Fibroblast of skin of left biceps (primary cell): ENCODE results near the gene FAM78A.
A peak's percentile ranks its signal among the peaks of the same experiment; 100 is the strongest.
"Not testable (repeated sequence)": the region's sequence is repeated elsewhere in the genome, so short reads cannot be mapped to it uniquely, and the experiment has no call there.

Experiments used
- DNase-seq, 2 experiments: peaks; one replicate each; pipeline ENCODE4 v3.0.0-alpha.2; 2013; ENCODE audit warnings: low read depth in 2 of 2

Gene FAM78A

DNA sequence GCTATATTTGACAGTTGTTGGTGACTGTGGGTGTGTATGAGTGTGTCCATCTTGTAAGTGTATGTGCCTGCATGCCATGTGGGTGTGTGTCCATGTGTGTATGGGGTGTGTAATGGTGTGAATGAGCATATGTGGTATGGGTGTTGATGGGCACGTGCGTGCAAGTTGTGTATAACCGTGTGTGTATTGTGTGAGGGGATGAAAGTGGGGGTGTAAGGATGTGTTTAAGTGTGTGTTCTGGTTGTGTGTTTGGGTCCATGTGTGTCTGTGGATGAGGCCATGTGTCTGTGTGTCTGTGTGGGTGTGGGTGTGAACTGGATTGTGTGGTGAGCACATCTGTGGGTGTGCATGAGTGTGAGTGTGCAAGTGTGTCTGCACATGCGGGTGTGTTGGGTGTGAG lies 5.9 kb upstream of the FAM78A start:
- no peak for DNase-seq

DNA sequence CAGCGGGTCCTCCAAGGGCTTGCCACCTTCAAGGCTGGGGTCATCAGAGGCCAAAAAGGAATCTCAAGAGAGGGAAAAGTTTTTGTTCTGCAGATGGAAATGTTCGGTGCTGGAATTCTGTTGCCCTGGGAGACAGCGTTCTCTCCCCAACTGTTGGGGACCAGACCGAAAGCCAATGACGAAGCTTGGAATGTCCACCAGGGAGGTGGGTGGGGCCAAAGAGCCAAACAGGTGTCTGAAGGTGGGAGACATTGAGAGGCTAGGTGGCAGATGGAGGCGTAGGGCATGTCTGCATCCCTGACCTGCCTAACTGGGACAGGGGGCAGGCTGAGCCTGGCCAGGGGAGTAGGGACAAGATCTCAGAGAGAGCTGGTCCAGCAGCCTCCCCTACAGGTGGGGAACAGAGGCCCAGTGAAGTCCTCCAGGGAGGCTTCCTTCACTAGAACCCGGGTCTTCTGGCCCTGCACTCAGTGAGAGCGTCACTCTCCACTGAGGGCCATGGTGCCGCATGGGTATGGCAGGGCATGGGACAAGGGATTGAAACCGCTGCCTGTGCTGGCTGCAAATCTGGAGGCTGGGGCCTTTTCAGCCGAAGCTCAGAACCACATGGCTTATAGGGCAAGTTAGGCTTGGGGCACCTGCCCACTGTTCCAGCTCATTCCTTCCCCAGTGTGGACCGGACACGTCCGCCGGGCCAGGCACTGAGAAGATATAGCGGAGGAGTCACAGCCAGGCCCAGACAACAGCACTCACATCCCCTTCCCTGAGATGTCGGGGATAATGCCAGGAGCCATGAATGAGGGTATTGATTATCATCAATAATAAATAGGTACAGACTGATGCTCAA lies 5.0 kb upstream of the FAM78A start:
- no peak for DNase-seq

DNA sequence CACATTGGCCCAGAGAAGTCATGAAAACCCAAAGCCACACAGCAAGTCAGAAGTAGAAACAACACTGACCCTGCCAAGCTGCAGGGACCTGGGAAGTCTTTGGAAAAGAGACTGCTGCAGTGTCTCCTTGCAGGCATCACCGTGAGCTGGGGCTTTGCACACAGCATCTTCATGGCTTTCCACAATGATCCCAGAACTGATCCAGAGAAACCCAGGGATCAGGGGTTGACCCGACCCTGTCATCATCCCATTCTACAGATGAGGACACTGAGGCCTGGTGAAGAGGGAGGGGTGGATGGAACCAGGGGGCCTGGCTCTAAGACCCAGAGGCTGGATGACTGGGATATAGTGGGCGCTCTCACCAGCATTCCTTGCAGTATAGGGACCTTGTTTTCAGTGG lies 4.3 kb upstream of the FAM78A start:
- DNase-seq, result no peak

DNA sequence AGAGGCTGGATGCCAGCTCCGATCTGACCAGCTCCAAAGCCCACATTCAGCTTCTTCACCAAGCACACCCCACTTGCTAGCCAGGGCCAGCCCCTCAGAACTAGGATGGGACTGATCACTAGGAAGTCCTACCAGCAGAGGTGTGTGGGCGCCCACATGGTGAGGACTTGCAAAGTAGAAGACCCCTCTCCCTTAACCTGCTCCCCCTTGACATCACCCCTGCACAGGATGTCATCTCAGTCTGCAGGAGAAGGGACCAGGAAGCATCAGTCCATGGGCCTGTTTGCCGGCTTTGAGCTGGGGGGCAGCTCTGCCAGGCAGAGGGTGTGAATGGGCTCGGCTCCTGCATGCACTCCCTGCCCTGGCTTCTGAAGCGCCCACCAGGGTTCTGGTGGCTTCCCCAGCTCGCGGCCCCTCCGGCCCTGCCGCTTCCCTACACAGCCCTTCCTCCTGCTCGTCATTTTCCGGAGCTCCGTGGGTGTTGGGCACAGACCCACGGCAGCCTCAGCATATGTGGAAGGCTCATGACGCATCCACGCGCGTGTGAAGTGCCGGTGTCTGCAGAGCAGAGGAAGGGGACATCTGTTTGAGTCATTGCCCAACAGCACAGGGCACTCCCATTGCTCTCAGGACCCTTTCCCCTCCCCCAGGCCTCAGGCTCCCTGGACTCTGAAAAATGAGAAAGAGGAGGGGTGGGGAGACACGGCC lies 3.7 kb upstream of the FAM78A start:
- no peak for DNase-seq

DNA sequence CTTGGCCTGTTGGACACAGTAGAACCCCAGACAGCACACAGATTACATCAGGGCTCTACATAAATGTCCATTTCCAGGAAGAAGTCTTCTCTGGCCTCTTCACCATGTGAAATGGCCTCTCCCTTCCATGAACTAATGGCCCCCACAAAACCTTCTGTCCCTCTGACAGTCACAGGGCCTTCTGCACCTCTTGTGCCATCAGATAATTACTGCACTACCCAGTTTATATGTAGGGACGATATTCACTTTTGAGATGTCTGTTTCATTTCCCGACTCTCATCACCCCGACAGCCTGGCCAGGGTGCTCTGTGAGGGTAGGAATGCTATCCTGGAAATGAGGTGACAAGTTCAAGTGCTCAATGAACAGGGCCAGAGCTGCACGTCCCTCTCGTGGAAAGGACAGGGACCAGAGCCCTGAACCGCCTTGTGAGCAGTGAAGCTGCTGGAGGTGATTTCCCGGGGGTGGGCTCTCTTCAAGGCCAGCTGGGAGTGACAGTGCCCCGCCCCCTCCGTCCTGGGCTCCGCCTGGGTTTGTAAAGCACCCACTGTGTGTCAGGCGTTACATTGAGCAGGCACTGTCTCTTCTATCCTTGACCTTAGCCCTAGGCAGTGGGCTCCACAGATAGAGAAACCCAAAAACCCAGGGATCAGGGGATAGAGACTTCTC lies 3.0 kb upstream of the FAM78A start:
- DNase-seq, result no peak

DNA sequence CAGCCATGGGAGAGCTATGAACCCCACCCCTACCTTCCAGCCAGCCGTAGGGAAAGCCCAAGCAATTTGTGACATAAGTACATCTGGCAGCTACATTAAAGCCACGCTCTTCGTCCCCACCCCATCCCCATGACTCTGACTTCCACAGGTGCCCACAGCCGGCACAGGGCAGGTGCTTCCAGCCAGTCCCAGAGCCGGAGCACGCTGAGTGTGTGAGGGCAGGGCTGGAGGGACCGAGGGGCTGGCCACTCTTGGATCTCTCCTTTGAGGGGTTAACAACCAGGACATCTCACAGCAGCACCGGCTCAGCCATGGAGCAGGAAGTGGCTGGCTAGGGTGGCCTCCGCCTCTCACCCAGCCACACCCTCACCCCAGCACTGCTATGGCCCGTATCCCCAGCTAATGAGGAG lies 2.4 kb upstream of the FAM78A start:
- no peak for DNase-seq

DNA sequence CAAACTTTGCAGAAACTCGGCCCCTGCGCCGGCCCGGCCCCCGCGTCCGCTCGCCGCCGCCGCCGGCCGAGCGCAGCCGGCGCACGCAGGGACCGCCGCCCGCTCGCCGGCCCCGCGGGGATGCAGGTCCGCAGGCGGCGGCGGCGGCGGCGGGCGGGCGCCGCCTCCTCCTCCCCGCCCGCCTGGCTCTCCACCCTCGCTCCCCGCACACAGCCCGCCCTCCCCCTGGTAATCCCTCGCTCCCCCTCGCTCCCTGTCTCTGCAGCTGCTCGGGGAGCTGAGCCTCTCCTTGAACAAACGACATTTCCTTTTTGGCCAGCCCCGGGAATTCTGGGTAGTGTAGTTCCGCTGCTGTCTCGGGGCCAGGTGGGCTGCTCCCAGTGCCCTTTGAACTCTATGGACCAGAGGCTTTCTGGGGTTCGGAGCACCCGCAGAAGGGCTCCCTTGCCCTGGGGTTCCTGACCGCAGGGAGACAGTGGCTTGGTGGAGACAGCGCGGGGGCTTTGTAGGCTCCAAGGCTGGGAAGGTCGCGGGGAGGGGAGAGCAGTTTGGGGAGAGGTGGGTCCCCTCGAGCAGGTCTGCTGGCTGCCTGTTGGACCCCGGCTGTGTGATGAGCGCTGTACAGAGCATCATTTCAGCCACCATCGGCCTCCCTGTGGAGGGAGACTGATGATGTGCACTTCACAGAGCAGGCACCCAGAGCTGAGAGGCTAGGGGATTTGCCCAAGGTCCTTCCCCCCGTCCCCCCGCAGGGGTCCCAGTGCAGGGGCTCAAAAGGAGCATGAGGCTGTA lies 1.8 kb upstream of the FAM78A start:
- DNase-seq, result peak; percentile 42

DNA sequence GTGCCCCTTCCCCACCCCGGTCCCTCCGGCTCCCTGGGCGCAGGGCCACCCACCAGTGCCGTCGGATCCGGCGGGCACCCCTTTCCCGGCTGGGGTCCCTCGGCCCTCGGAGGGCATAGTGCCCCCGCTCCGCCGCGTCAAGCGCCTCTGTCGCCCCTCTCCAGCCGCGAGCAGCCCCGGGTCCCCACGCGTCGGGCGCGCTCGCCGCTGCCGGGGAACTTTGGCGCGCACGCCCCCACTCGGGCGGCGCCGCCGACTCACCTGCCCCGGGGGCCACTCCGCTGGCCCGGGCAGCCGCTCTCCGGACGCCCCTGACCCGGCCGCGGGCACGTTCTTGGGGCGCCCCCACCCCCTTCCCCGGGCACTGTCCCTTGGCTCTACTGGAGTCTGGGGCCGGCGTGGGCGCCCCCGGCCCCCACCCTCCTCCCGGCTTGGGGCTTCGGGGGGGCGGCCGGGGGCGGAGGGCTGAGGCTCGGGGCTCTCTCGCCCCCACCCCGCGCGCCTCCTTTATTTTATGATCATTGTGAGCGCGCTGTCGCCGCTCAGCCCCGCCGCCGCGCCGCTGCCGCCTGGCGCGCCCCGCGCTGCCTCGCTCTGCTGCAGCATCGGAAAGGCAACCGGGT lies 1.1 kb upstream of the FAM78A start:
- DNase-seq, result no peak

DNA sequence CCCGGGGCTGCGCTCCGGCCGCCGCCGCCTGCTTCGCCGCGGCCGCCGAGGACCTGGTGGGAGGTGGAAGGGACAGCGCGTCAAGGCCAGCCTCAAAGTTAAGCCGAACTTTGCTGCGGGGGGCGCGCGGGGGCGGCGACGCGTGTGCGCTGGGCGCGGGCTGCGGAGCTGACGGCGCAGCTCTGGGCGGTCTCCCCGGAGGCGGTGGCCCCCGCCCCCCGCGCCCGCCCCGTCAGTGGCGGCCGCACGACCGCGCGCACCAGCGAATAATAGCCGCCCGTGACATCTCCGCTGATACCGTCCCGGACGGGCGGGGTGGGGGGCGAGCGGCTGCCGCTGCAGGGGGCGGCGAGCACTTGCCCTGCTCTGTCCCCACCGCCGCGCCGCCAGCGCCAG lies 579 bp upstream of the FAM78A start:
- no peak for DNase-seq

DNA sequence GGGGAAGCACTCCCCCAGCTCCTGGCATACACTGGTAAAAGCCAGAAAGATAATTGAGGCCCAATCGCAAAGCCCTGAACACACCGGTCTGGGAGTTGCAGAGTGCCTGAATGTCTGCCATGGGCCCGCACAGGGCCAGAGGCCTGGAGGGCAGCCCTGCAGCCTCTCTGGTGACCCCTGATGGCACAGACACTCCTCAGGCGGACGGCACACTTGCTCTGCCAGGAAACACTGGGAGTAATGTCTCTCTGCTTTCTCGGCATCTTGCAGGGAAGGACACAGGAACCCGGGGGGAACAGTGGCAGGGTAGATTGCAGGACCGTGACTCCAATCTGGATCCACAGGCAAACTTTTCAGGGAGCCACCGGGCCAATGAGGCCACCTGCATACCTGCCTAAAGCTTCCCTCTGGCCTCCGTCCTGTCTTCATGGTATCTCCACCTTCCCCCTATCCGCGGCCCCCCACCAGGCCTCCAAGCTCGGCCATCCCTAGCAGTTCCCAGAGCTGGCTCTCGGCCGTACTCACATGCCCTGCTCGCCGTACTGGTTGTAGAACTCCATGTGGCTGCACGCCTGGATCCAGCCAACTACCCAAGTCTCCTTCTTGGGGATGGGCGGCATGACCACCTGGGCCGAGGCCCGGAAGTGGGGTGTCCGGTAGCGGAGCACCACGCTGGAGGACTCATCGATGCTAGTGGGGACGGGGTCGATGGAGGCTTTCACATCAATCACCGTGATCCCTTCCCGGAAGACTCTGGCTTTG lies 797 bp downstream of the FAM78A start:
- DNase-seq, result no peak

DNA sequence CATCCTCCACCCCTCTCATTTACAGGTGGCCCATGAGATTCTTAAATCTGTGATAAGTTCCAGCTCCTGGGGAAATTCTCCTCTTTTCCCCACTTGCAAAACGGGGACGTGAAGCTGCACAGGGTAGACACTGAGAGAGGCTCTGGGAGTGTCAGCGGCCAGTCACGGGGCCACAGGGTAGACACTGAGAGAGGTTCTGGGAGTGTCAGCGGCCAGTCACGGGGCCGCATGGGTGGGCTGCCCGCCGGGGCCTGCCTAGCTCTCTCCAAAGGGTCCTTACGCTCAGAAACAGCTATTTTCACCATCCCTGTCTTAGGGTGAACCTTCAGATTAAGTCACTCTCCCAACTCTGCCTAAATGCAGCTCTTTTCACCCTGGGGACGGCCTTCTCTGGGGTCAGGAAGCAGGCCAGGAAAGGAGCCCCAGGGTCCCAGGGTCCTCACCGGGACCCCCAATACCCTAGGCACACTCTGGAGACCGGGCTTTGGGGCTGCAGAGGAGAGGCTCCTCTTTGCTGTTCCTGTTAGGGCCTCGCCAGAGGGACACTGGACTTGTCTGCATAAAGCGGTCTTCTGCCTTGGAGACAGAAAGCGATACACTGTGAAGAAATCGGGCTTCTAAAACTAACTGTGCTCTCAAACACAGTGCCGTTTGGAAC lies 1.5 kb downstream of the FAM78A start:
- DNase-seq, result no peak

DNA sequence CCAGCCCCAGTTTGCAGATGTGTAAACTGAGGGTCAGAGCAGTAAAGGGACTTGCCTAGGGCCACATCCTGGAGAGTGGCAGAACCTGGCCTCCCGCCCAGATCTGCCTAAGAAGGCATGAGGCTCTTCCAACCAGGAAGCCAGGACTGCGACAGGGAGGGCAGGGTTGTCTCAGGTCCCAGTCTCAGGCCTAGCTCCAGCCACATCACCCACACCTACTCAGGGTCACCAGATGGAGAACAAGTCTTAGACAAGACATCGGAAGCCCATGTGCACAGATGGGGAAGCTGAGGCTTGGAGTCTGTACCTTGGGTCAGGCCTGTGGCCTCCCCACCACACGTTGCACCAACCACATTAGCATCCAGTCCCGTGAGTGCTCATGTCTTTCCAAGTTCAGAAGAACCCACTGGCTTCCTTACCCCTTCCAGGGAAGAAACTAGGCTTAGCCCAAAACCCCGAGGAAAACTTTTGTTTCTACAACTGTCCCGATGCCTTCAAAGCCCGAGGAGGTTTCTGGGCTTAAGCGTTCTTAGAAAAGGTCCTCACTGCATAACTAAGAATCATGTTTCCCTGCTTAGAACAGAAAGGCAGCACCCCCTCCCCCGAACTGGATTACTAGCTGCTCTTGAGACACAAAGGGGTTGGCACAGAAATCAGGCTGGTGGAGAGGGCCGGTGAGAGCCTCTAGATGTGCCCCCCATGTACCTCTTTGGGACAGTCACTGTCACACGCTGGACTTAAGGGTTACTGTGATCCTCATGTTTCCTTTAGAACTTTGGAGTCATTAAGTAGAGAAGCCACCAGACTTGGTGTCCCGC lies 2.2 kb downstream of the FAM78A start:
- no peak for DNase-seq

DNA sequence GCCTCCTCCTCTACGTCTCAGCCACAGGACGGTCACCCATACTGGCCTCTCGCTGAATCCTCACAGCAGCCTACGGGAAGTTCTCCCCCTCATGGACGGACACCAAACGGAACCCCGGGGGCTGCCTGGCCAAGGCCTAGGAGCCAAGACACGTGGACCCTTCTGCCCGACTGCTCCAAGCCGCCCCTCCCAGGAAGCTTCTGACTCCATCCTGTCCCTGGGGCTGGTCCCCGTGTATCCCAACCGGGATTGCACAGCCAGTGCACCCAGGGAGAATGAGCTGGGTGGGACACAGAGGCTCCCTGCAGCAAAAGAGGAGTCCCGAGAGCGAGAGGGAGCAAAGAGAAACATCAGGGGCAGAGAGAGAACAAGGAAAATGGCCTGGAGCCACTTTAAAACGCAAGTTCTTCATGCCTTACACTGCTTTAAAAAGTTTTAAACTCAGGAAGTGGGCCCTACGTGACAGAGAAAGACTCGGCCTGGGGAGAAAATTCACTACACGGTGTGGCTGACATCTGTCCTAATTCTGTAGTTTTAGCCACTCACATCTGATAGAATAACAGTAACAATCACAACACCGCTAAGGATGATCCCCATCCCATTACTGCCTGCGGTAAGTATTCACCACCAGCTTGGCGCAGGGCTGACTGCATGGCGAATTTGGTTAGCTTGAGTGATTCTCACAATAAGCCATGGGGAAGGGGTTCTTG lies 3.0 kb downstream of the FAM78A start:
- no peak for DNase-seq

DNA sequence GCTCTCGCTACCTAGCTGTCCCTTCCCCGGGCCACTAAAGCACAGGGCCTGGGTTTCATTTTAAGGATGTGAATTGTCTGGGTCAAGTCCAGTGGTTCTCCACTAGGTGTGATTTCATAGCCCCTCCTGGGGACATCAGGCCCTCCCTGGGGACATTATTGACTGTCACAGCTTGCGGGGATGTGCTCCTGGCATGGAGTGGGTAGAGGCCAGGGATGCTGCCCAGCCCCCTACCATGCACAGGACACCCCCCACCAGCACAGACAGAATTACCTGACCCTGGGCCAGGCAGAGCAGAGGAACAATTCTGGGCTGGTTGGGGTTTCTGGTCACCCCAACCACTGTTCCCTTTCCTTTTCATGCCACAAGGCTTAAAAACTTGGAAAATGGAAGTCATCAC lies 4.1 kb downstream of the FAM78A start:
- DNase-seq, result no peak

DNA sequence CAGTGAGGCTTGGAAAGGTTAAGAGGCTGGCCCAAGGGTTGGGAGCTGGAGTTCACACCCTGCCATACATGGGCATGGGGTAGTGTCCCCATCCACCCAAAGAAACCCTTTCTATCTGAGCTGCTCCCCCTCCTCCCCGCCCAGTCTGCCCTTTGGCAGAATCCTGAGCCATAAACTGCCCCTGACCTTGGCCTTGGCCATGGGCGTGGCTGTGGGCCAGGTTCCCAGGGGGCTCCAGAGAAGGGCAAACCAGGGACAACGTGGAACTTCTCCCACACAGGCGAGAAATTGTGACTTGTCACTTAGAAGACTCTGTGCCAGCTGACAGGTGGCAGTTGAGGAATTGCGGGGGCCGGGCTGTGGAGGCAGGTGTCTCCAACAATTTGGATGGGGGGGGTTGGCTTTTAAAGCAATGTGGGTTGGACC lies 4.8 kb downstream of the FAM78A start:
- no peak for DNase-seq

DNA sequence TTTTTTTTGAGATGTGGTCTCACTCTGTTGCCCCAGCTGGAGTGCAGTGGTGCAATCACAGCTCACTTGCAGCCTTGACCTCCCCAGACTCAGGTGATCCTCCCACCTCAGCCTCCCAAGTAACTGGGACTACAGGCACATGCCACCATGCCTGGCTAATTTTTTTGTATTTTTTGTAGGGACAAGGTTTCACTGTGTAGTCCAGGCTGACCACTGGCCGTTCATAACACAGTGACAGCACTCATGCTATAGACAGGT lies 5.4 kb downstream of the FAM78A start:
- DNase-seq, result not testable (repeated sequence)

DNA sequence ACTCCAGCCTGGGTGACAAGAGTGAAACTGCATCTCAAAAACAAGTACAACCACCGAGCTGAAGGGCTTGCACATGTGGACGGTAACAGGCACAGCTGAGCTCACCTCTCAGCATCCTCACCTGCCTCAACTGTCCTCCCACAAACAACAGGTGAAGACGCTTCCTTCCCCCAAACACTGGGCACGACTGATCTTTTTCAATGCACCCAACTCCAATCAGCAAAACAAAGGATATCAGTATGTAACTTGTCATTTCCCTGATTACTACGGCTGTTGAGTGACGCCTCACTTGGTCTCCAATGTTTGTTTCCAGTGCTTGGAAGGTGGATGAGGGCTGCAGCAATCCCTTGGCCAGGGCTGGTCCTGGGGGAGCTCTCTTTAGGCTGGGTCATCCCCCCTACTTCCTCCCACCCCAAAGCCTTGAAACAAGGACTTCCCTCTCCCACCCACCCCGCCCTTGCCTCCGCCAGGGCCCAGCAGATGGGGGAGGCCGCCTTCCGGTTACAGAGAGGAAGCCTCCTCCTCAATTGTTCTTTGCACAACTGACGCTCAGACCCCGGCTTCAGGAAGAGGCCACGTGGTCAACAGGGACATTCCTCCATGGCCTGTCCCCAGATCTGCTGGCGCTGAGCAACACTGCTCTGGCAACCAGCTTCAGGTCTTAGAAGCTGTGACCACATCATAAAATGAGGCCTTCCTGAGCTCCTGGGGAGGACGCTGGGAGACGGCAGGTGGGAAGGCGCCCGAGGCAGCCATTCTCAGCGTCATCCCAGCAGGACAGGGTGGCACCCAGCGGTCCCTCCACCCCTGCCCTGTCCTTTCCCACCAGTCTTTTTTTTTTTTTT lies 5.9 kb downstream of the FAM78A start:
- DNase-seq, result no peak
